SKM-1 treated with dmso at 0.1 percent for 144 hours (cell line): ENCODE measurements around the gene TBC1D19.
"Not testable (repeated sequence)": the region's sequence is repeated elsewhere in the genome, so short reads cannot be mapped to it uniquely, and the experiment has no call there.

Experiments used
- DNase-seq: peaks from one replicate; lab custom pipeline; 2025; ENCODE audit not compliant: unreplicated experiment; lab: John Stamatoyannopoulos, UW

The TBC1D19 gene

GRCh38 chr4:26594778-26595177, 10.9 kb downstream of the TBC1D19 start:
- DNase-seq, result no peak

- DNase-seq, result no peak
Observed at GRCh38 chr4:26596843-26597242, 13.0 kb downstream of the TBC1D19 start.

GRCh38 chr4:26601204-26601603, 17.3 kb downstream of the TBC1D19 start:
- no peak for DNase-seq

GRCh38 chr4:26607776-26608175, 23.9 kb downstream of the TBC1D19 start:
- DNase-seq, result no peak

GRCh38 chr4:26609391-26609790, 25.5 kb downstream of the TBC1D19 start:
- DNase-seq, result peak; percentile 73

GRCh38 chr4:26609868-26610267, 26.0 kb downstream of the TBC1D19 start:
- no peak for DNase-seq

GRCh38 chr4:26611372-26611771, 27.5 kb downstream of the TBC1D19 start:
- DNase-seq, result no peak

- DNase-seq, result no peak
Observed at GRCh38 chr4:26611885-26612284, 28.0 kb downstream of the TBC1D19 start.

- DNase-seq, result no peak
Observed at GRCh38 chr4:26613237-26613636, 29.4 kb downstream of the TBC1D19 start.

- no peak for DNase-seq
Observed at GRCh38 chr4:26613735-26614134, 29.9 kb downstream of the TBC1D19 start.

- DNase-seq, result no peak
Observed at GRCh38 chr4:26619784-26620183, 35.9 kb downstream of the TBC1D19 start.

GRCh38 chr4:26621366-26621765, 37.5 kb downstream of the TBC1D19 start:
- no peak for DNase-seq

- no peak for DNase-seq
Observed at GRCh38 chr4:26622913-26623312, 39.0 kb downstream of the TBC1D19 start.

- not testable (repeated sequence) for DNase-seq
Observed at GRCh38 chr4:26626658-26627057, 42.8 kb downstream of the TBC1D19 start.

- no peak for DNase-seq
Observed at GRCh38 chr4:26632916-26633315, 49.0 kb downstream of the TBC1D19 start.

GRCh38 chr4:26634237-26634636, 50.4 kb downstream of the TBC1D19 start:
- DNase-seq, result no peak

GRCh38 chr4:26636458-26636857, 52.6 kb downstream of the TBC1D19 start:
- no peak for DNase-seq

GRCh38 chr4:26640639-26641038, 56.8 kb downstream of the TBC1D19 start:
- not testable (repeated sequence) for DNase-seq

GRCh38 chr4:26647523-26648224, 63.8 kb downstream of the TBC1D19 start:
- no peak for DNase-seq

- no peak for DNase-seq
Observed at GRCh38 chr4:26648260-26648659, 64.4 kb downstream of the TBC1D19 start.

- no peak for DNase-seq
Observed at GRCh38 chr4:26660261-26660660, 76.4 kb downstream of the TBC1D19 start.

GRCh38 chr4:26663888-26664287, 80.0 kb downstream of the TBC1D19 start:
- no peak for DNase-seq

GRCh38 chr4:26670903-26671537, 87.1 kb downstream of the TBC1D19 start:
- no peak for DNase-seq
